Measurements from ENCODE around the gene CES1.

CES1 gene

DNA sequence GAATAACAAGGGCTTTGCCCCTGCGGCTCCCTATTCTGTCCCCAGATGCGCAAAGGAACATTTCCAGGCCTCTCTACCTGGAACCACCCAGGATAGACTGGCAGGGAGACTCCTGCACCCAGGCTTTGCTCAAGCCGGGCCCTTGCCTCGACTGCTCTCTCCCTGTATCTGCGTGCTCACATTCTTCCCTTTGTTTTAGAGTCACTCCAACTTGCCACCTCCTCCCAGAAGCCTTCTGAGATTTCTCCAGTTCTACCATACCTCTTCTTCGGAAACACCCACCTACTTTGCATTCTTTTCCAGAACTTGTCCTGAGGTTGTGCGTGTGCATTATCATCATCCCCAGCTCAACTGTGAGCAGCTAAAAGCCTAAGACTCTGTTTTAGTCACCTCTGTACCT lies 39.2 kb upstream of the CES1 start:
- Histone ChIP-seq H2AFZ (ENCODE audit: low read depth) (no peak overlapping the region), H3K9ac (no peak overlapping the region), H4K20me1 (ENCODE audit: insufficient read depth) (no peaks in the 10 kb centered on the region), H3K79me2 (ENCODE audit: insufficient read depth, low read depth) (no peaks in the 10 kb centered on the region), H3K27me3 (ENCODE audit: insufficient read depth, low read depth) (no peaks in the 10 kb centered on the region), H3K27ac (no peak overlapping the region), H3K36me3 (ENCODE audit: insufficient read depth) (no peaks in the 10 kb centered on the region), H3K4me3 (IDR thresholded peaks at IDR 0.05; ENCODE audit: insufficient read depth, low read depth, low read length) (no peak overlapping the region), H3K4me2 (no peak overlapping the region), H3K4me1 (ENCODE audit: low read depth, poor library complexity, severe bottlenecking) (no peaks in the 10 kb centered on the region)
- TF ChIP-seq, protein P1, sequence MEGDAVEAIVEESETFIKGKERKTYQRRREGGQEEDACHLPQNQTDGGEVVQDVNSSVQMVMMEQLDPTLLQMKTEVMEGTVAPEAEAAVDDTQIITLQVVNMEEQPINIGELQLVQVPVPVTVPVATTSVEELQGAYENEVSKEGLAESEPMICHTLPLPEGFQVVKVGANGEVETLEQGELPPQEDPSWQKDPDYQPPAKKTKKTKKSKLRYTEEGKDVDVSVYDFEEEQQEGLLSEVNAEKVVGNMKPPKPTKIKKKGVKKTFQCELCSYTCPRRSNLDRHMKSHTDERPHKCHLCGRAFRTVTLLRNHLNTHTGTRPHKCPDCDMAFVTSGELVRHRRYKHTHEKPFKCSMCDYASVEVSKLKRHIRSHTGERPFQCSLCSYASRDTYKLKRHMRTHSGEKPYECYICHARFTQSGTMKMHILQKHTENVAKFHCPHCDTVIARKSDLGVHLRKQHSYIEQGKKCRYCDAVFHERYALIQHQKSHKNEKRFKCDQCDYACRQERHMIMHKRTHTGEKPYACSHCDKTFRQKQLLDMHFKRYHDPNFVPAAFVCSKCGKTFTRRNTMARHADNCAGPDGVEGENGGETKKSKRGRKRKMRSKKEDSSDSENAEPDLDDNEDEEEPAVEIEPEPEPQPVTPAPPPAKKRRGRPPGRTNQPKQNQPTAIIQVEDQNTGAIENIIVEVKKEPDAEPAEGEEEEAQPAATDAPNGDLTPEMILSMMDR (conservative IDR thresholded peaks at IDR 0.05; ENCODE audit: low read depth, low read length), result no peak

DNA sequence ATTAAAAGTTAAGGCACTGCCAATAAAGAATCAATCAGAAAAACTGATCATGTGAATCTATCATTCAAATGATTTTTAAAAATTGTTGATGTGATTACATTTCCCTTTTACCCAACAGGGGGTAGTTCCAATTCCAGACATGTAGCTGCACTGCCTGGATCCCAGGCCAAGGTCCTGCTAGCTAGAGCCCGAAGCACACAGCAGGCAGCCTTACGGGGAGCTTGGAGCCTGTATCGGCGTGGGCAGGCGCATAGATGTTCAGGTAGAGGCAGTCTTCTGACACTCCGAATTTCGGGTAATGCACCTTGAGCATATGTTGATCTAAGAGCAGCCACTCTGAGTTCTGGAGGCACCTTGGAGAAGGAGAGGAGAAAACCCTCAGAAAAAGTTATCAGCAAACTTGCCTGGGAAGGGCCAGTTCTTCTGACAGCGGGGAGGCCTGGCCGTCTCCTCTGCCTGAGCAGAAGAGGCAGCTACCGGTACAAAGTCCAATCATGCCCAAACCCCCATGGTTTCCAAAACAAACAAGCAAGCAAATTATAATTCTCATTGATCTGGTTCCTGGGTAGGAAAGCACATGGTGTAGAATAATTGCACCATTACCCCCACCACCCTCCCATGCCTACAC lies 38.6 kb upstream of the CES1 start:
- Histone ChIP-seq H3K79me2 (ENCODE audit: insufficient read depth, low read depth) (no peaks in the 10 kb centered on the region), H2AFZ (ENCODE audit: low read depth) (no peak overlapping the region), H4K20me1 (ENCODE audit: insufficient read depth) (no peaks in the 10 kb centered on the region), H3K4me3 (IDR thresholded peaks at IDR 0.05; ENCODE audit: insufficient read depth, low read depth, low read length) (no peak overlapping the region), H3K36me3 (ENCODE audit: insufficient read depth) (no peaks in the 10 kb centered on the region), H3K27ac (no peak overlapping the region), H3K9ac (no peak overlapping the region), H3K4me2 (no peak overlapping the region), H3K4me1 (ENCODE audit: low read depth, poor library complexity, severe bottlenecking) (no peaks in the 10 kb centered on the region), H3K27me3 (ENCODE audit: insufficient read depth, low read depth) (no peaks in the 10 kb centered on the region)
- TF ChIP-seq, protein P1 (conservative IDR thresholded peaks at IDR 0.05; ENCODE audit: low read depth, low read length), result no peak

DNA sequence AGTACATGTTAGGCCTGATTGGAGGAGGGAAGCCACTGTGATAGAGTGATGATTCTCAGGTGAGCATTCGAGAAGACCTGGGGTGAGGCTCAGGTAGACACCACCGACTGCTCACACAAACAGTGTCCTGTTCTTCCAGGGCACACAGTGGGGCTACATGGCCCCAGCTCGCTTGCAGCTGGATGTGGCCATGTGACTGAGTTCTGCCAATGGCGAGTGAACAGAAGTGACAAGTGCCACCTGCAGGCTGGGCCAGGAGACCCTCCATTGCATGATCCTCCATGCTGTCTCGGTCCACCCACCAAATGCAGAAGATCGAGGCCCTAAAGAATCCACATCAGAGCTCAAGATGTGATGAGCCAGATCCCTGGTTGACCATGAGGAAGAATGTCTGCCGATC lies 36.1 kb upstream of the CES1 start:
- Histone ChIP-seq H3K79me2 (ENCODE audit: insufficient read depth, low read depth) (no peaks in the 10 kb centered on the region), H3K27me3 (ENCODE audit: insufficient read depth, low read depth) (no peaks in the 10 kb centered on the region), H3K4me2 (no peak overlapping the region), H3K4me1 (ENCODE audit: low read depth, poor library complexity, severe bottlenecking) (no peaks in the 10 kb centered on the region), H2AFZ (ENCODE audit: low read depth) (no peak overlapping the region), H3K27ac (no peak overlapping the region), H3K36me3 (ENCODE audit: insufficient read depth) (no peaks in the 10 kb centered on the region), H3K9ac (no peak overlapping the region), H4K20me1 (ENCODE audit: insufficient read depth) (no peaks in the 10 kb centered on the region), H3K4me3 (IDR thresholded peaks at IDR 0.05; ENCODE audit: insufficient read depth, low read depth, low read length) (no peak overlapping the region)
- TF ChIP-seq, protein P1 (conservative IDR thresholded peaks at IDR 0.05; ENCODE audit: low read depth, low read length), result no peak

DNA sequence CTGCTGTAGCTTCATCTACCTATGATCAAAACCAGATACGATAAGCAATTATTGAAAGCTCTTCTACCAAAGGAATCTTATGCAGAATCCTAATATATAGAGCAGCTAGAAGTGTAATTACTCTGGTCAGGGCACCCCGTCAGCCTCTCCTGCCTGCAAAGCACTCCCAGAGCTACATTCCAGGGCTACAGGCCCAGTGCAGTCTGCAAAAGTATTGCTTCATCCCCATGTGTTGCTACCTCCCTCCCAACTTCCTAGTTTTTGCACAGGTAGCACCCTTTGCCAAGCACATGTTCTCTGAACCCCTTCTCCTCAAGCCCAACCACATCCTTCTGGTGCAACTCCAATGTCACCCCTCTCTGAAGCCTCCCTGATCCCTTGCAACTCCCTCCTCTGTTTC lies 35.2 kb upstream of the CES1 start:
- H3K4me2 ChIP-seq, result no peak overlapping the region
- no peaks in the 10 kb centered on the region for H4K20me1 ChIP-seq (ENCODE audit: insufficient read depth)
- H3K4me3 ChIP-seq (IDR thresholded peaks at IDR 0.05; ENCODE audit: insufficient read depth, low read depth, low read length), result no peak overlapping the region
- H3K79me2 ChIP-seq (ENCODE audit: insufficient read depth, low read depth), result no peaks in the 10 kb centered on the region
- H3K4me1 ChIP-seq (ENCODE audit: low read depth, poor library complexity, severe bottlenecking), result no peaks in the 10 kb centered on the region
- H2AFZ ChIP-seq (ENCODE audit: low read depth), result no peak overlapping the region
- H3K36me3 ChIP-seq (ENCODE audit: insufficient read depth), result no peaks in the 10 kb centered on the region
- no peak overlapping the region for H3K27ac ChIP-seq
- TF ChIP-seq, protein P1 (conservative IDR thresholded peaks at IDR 0.05; ENCODE audit: low read depth, low read length), result no peak
- H3K27me3 ChIP-seq (ENCODE audit: insufficient read depth, low read depth), result no peaks in the 10 kb centered on the region
- H3K9ac ChIP-seq, result no peak overlapping the region

All from KMS-11 (cell line).